T-helper 2 cell treated with Interferon-gamma antibody and Interleukin-4, amounts not matched to agents 100 ng/mL and 5 ng/mL, for 36 hours (primary cell): Measurements from ENCODE around the gene GLYAT. TPM values are rescaled to one million over a fixed set of nuclear protein-coding genes. Genes with fewer than 3 reads are reported as not detected.

Experiments used
- intact Hi-C: fragments of 100-400 bp; cut with micrococcal nuclease; formaldehyde crosslinking; loops from one replicate; pipeline ENCODE4 v1.15.1; 2023
- total RNA-seq: library from RNA; stranded (reverse); gene quantifications from 2 replicates; pipeline ENCODE4 v1.2.3, GENCODE V29; 2022

Gene GLYAT, protein sequence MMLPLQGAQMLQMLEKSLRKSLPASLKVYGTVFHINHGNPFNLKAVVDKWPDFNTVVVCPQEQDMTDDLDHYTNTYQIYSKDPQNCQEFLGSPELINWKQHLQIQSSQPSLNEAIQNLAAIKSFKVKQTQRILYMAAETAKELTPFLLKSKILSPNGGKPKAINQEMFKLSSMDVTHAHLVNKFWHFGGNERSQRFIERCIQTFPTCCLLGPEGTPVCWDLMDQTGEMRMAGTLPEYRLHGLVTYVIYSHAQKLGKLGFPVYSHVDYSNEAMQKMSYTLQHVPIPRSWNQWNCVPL
- not detected in 2 replicates for total RNA-seq

DNA sequence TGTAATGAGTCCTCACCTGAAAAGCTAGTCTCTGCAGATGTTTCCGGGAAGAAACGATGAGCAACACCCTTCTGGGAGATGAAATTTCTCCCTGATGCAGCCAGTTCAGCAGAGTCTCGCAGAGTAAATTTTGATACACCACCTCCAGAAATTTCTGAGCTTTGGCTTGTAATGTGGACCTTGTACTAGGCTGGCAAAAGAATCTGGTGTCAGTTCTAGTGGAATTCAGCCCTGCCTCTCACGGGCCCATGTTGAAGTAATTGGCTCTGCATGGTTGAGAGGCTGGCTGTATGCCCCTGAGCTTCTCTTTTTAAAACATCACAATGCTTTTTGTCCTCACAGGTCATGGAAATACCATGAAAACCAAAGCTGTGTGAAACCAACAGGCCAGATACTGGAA lies at the start of gene GLYAT:
TSS of gene GLYAT (minus strand) at position 125 of the 400 bp plus-strand sequence. CDS start 7,447 bp downstream, outside the sequence.
- intact Hi-C loops, result no loop called here

DNA sequence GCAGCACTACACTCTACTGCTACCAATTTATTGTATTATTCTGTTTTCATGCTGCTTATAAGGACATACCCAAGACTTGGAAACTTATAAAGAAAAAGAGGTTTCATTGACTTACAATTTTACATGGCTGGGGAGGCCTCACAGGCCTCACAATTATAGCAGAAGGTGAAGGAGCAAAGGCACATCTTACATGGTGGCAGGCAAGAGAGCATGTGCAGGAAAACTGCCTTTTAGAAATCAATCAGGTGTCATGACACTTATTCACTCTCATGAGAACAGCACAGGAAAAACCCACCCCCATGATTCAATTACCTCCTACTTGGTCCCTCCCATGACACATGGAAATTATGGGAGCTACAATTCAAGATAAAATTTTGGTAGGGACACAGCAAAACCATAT lies 49.6 kb upstream of the GLYAT start:
- intact Hi-C loops, result no loop called here

DNA sequence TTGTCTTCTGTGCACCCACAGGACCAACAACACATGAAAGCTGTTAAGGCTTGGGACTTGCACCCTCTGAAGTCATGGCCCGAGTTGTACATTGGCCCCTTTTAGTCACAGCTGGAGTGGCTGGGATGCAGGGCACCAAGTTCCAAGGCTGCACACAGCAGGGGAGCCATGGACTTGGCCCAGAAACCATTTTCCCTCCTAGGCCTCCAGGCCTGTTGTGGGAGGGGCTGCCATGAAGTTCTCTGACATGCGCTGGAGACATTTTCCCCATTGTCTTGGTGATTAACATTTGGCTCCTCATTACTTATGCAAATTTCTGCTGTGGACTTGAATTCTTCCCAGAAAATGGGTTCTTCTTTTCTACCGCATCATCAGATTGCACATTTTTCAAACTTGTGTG lies 48.8 kb upstream of the GLYAT start:
- intact Hi-C loops, result no loop called here

DNA sequence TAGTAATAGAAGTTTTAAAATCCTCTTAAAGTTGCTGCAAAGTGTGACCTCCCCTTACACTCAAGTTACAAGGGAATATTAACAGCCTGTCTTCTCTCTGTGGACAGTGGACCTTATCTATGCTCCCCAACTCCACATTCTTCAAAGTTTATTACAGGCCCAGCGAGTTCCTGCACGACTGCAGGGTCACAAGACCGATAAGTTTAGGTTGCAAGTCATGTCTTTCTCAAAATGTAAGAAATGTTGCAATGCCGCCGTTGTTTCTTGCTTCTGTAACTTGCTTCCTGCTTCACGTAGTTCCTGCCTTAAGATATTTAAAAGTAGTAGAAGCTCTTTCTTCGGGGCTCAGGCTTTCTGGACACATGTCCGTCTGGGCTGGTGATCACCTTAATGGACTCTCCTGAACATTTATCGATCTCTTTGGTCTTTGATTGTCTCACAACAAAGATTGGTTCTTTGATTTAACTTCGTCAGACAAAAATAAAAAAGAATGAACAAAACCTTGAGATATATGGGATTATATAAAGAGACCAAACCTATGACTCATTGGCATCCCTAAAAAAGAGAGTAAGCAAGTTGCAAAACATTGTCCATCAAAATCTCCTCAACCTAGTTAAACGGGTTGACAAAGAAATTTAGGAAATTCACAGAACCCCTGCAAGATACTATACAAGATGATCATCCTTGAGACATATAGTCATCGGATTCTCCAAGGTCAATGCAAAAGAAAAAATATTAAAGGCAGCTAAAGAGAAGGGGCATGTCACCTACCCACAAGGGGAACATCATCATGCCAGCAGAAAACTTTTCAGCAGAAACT lies 45.4 kb upstream of the GLYAT start:
- intact Hi-C loops, result no loop called here

DNA sequence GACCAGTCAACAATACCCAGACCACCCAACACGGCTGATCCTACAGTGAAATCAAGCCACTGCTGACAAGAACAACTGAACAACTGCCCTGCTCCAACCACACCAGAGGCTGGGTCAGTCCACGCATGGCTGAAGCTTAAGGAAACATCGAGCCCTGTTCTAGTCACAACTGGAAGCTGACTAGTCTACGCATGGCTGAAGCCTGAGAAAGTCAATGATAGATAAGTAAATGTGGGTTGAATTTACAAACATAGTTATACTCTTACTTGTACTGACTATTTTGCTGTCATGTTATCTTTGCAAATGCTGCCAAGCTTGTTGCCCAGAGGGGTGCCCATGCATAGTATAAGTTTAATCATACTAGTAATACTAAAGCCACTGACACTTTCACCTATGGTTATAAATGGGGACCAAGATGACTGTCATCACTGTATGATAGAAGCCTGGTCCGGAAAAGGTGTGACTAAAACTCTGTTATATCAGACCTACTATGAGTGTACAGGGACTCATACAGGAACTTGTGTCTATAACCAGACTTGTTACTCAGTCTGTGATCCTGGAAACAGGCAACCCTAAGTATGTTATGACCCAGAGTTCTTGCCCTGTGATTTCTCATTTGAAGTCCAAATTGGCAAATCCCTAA lies 43.4 kb upstream of the GLYAT start:
- intact Hi-C loops, result no loop called here

DNA sequence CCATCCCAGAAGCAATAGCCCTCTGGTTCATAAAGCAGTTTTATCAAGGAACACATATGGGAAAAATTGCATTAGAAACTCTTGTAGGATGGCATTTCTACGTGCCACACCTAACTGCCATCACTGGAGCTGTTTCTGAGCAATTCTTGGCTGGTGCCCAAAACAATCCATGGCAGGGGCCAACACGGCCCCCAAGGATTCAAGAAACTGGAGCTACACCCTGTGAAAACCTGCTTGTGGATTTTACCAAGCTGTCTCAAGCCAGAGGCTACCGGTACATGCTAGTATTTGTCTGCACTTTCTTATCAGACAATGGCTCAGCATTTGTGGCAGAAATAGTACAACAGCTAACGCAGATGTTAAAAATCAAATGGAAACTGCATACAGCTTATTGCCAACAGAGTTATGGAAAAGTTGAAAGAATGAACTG lies 42.4 kb upstream of the GLYAT start:
- intact Hi-C loops, result loop anchor here (5.0 kb wide), 1 partner anchor 87 kb away; no protein-coding TSS in a partner anchor

DNA sequence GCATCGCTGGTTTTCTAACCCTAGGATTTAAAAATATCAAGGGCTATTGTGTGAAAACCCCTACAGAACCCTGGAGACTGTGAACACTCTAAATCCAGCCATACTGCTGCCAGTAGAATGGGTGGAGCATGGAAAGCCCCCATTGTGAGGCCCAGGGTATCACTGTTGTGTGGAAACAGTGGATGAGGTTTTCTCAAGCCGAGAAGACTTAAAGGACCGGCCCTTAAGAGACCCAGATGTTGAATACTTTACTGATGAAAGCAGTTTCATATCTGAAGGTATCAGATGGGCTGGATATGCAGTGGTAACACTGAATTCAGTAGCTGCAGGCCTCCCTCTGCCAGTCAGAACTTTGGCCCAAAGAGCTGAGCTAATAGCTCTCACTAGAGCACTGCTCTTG lies 41.6 kb upstream of the GLYAT start:
- intact Hi-C loops, result loop anchor here (5.0 kb wide), 1 partner anchor 86 kb away; no protein-coding TSS in a partner anchor

DNA sequence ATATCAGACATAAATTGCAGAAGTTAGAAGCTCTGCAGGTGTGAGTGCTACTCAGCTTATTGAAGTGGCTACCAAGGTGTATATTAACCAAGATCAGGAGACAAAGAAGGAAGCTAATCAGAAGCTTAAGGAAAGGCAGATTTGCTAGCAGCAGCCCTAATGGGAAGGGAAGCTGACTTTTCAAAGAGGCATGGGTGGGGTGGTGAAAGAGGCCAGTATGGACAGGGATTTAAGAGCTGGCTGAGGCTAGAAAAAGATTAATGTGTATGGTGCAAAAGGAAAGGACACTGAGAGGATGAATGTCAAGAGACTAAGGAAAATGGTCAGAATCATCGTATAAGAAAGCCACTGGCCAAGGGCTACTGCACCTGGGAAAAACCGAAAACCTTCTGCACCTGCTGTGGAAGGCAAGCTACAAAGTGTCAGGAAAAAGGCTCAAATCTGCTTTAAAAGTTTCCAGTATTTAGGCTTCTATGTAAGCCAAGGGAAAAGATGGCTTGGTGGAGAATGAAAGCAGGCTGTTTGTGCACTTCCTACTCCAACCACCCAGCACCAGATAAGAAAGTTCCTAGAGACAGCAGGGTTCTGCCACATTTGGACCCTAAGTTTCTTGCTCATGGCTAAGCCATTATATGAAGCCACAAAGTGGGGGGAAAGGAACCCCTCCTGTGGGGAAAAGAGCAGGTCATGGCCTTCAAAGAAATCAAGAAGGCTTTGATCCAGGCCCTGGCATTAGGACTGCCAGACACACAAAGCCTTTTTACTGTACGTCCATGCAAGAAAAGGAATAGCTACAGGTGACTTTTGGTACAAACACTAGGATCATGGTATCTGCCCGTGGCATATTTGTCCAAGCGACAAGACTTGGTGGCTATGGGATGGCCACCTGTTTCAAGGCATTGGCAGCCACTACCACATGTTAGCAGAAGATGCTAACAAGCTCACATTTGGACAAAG lies 40.9 kb upstream of the GLYAT start:
- intact Hi-C loops, result loop anchor here (5.0 kb wide), 1 partner anchor 85 kb away; no protein-coding TSS in a partner anchor

DNA sequence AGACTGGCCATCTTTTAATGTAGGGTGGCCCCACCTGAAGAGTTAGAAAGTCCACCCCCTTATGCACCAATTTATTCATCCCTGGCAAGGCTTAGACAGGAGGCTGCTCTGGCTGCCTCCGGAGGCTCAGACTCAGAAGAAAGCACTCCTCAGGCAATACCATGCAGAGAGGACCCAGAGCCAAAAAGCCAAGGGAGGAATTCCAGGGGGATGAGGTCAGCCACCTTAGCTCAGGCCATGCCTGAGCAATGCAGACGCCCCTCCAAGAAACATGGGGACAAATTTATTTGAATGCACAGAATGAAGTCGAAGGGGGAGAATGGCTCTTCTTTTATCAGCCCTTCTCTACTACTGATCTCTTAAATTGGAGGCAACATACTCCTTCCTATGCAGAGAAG lies 39.7 kb upstream of the GLYAT start:
- intact Hi-C loops, result loop anchor here (5.0 kb wide), 1 partner anchor 84 kb away; no protein-coding TSS in a partner anchor

DNA sequence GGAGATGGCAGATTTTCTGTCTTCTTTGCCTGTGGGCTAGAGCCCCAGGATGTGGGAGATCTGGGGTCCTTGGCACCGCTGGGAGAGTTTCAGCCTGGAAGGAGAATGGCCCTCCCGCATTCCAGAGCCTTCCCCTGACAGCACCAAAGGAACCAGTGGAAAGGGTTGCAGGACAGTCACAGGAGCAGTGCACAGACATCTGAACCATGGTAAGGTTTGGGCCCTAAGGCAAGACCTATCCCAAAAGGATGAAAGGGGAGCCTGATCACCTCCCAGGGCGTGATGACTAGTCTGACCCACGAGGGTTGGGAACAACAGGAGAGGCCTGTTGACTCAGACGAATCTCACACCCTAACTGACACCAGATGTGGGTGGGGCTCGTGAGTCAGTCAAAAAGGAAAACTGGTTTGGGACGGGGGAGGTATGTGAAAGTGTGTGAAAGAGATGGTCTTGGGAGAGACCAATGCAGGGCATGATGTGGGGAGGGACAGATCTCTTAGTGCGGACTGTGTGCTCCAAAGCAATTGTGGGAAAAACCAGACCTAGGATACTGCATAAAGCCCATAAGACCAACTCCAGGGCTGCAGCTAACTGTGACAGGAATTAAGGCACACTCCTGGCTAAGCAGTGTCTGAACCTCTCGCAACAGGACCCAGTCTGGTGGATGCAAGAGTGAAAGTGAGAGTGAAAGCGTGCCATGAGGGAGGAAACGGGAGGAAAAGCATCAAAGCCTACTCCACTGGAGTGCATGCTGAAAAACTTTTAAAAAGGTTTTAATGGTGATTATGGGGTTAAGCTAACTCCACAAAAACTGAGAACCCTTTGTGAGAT lies 39.1 kb upstream of the GLYAT start:
- intact Hi-C loops, result loop anchor here (5.0 kb wide), 1 partner anchor 84 kb away; no protein-coding TSS in a partner anchor

DNA sequence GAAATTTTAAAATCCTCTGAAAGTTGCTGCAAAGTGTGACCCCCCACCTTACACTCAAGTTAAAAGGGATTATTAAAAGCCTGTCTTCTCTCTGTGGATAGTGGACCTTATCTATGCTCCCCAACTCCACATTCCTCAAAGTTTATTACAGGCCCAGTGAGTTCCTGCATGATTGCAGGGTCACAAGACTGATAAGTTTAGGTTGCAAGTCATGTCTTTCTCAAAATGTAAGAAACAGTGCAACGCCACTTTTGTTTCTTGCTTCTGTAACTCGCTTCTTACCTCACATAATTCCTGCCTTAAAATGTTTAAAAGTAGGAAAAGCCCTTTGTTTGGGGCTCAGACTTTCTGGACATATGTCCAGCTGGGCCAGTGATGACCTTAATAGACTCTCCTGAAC lies 38.4 kb upstream of the GLYAT start:
- intact Hi-C loops, result loop anchor here (5.0 kb wide), 1 partner anchor 83 kb away; no protein-coding TSS in a partner anchor

DNA sequence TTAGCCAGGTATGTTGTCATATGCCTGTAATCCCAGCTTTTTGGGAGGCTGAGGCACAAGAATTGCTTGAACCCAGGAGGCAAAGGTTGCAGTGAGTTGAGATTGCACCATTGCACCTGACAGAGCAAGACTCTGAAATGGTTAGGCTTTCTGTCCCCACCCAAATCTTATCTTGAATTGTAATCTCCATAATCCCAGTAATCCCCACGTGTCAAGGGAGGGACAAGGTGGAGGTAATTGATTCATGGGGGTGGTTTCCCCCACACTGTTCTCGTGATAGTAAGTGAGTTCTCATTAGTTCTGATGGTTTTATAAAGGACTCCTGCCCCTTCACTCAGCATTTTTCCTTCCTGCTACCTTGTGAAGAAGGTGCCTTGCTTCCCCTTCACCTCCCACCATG lies 37.6 kb upstream of the GLYAT start:
- intact Hi-C loops, result no loop called here

DNA sequence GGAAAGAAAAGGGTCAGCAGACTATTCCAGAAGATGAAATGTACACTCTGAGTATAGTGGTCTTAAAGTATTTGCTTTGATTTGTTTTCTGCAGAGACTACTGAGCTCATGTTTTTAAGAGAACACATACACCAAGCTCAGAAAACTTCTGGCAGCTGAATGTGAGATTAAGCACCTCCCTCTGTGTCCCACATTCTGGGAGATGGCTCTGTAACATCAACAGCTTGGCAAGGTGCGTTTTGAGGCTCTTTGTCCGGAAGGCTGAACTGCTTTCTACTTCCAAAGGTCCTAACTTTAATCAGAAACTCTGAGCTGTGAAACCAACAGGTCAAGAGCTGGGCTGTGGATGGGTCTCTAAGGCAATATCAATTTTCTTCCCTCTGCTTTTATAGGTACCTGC lies 36.4 kb upstream of the GLYAT start:
- intact Hi-C loops, result no loop called here

DNA sequence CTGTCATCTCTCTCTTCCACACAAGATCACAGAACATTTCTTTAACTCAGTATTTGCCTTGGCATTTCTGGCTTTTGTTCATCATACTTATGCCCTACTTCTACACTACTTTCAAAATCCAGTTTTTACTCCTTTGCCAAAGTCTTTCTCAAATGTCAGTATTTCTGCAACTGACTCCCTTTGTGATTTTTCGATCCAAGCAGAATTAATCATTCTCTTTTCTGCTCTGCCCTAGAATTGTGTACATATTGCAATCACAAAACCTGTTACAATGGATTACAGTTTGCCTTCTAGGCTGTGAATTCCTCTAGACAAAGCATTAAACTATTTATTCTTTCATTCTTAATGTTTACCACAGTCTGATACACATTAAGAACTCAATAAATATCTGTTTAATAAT lies 33.3 kb upstream of the GLYAT start:
- intact Hi-C loops, result no loop called here

DNA sequence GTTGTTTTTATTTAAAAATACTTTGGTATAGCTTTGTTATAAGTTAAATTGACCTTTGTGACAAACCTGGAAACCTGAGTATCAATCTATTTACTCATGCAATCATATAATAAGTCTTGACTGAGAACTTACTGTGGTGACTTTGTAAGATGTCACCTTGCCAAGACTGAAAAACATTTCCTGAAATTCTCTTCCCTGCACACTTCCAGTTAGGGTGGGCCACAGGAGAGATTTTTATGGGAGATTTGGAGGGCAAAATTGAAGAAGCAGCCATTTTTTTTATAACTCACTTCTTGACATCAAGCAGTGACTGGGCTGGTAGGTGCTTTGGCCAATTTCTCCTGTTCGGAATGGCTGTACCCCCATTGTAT lies 31.4 kb upstream of the GLYAT start:
- intact Hi-C loops, result no loop called here

DNA sequence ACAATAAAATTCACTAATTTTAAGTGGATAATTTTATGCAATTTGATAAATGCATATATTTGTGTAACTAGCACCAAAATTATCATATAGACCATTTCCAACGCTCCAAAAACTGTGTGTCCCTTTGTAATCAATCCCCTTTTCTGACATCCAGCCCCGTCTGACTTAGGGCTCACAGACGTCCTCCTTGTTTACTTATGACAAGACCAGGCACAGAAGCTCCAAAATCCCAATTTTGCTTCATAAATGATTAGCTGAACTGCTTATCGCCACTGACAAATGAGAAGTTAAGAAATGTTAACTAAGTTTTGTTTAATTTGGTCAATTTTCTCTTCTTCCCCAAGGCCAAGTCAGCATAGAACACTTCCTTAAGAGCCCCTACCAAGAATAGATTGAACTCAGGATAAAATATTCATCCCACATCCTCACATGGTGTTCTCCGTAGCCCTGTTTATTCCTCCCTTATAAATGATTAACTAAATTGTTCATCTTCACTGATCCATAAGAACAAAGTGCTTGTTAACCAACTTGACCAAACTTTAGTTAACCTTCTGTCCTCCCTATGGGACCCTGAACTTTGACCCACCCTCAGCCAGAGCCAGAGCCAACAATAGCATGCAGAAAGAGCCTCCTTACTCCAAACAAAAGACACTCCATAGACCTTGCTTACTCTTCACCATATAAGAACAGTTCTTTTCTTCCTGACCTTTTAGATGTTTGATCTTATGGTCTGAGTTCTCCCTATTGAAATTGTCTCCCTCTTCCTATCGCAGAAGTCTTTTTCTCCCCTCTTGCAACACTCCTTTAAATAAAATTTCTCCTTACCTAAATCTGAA lies 30.8 kb upstream of the GLYAT start:
- intact Hi-C loops, result no loop called here

DNA sequence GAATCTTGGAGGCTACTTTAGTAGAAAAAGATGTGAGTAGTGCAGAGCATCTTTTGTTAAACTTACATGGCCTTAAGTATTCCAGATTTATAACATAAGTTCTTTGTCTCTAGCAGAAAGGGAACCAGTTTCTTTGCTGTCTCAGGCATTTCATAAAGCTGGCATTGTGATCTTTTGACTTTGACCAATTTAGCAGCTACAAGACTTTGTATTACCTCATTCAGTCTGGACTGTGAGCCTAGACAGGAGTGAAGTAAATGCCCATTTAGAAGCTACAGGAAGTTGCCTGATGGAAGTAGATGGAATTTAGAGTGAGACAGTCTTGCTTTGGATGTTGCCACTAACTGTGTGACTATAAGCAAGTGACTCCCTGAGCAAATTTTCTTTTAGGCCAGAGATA lies 25.7 kb upstream of the GLYAT start:
- intact Hi-C loops, result no loop called here

DNA sequence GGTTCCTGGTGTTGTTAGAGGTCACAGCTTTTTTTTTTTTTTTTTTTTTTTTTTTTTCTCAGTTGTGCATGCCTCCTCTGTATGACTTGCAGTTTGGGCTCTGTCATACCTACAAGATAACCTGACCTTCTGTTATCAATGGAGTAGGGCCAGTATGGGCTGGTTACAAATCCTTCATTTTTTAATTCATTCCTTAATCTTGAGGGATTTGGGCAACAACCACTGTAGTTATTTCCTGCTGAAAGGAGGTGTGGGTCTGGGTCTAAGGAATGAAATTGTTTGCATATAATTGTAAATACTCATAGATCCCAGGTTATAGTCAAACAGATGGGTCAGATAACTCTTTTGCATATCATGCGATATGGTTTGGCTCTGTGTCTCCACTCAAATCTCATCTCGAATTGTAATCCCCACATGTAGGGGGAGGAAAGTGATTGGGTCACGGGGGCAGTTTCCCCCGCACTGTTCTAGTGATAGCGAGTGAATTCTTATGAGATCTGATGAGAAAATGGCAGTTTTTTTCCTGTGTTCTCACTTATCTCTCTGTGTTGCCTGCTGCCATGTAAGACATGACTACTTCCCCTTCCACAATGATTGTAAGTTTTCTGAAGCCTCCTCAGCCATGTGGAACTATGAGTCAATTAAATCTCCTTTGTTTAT lies 14.1 kb upstream of the GLYAT start:
- intact Hi-C loops, result no loop called here
